Panc1 (cell line): ENCODE results near the gene PLAAT2. TPM values are rescaled to one million over a fixed set of nuclear protein-coding genes. Genes with fewer than 3 reads are reported as not detected.

Source experiments
- ATAC-seq: fragments of 200-7000 bp; cut with Tn5 transposase; 2 replicates; pipeline ENCODE4 v1.9.1; 2020; ENCODE audit warnings: mild to moderate bottlenecking, moderate library complexity
- BruUV-seq: library from RNA; stranded (reverse); fragments of 400-500 nt; replicated peaks from 2 replicates; lab custom pipeline; 2021; lab: Mats Ljungman, UMichigan
- CTCF ChIA-PET: fragments of 300-600 bp; sonication (Branson Sonifier 250); formaldehyde crosslinking; loops from one replicate; lab custom pipeline; 2022; ENCODE audit warnings: antibody characterized with exemption; lab: Charles Lee
- POLR2A ChIA-PET: fragments of 300-600 bp; sonication (Branson Sonifier 250); formaldehyde crosslinking; loops from one replicate; lab custom pipeline; 2022; ENCODE audit warnings: antibody characterized with exemption; lab: Charles Lee
- DNase-seq: peaks from one replicate; pipeline ENCODE4 v3.0.0-alpha.2; 2010; ENCODE audit warnings: low read depth, low spot score
- H3K27ac ChIP-seq: 2 replicates; pipeline ENCODE4 v1.5.1; 2011; ENCODE audit warnings: mild to moderate bottlenecking, low read length, inconsistent platforms
- H3K27me3 ChIP-seq: fragments of 200-500 bp; sonication (Bioruptor generic); 2 replicates; pipeline ENCODE4 v1.6.0; 2014; ENCODE audit warnings: low read length, inconsistent platforms; ENCODE audit not compliant: control insufficient read depth, insufficient read depth
- H3K36me3 ChIP-seq: fragments of 200-500 bp; sonication (Bioruptor generic); 2 replicates; pipeline ENCODE4 v1.5.1; 2014; ENCODE audit warnings: inconsistent platforms, mild to moderate bottlenecking, low read length, moderate library complexity; ENCODE audit not compliant: control insufficient read depth, insufficient read depth
- H3K4me1 ChIP-seq: 2 replicates; pipeline ENCODE4 v1.5.1; 2011; ENCODE audit warnings: inconsistent platforms, mild to moderate bottlenecking, low read length, moderate library complexity; ENCODE audit not compliant: control insufficient read depth, insufficient read depth
- H3K4me3 ChIP-seq, 2 experiments: 2 replicates each; pipeline ENCODE4 v1.5.1; 2011 to 2012; ENCODE audit warnings: low read depth in 2 of 2, low read length in 2 of 2, mild to moderate bottlenecking in 2 of 2, inconsistent platforms in 1 of 2, moderate library complexity in 1 of 2
- H3K9me3 ChIP-seq: fragments of 200-500 bp; sonication (Bioruptor generic); 2 replicates; pipeline ENCODE4 v1.5.1; 2014; ENCODE audit warnings: low read depth, mild to moderate bottlenecking, inconsistent platforms, low read length, moderate library complexity; ENCODE audit not compliant: control insufficient read depth, insufficient read depth
- POLR2AphosphoS5 ChIP-seq: IDR thresholded peaks from 2 replicates; pipeline ENCODE4 v1.6.1; 2012; ENCODE audit warnings: mild to moderate bottlenecking, low read depth, low read length, moderate library complexity
- SIN3A ChIP-seq: IDR thresholded peaks from 2 replicates; pipeline ENCODE4 v1.6.1; 2012; ENCODE audit warnings: low read depth, mild to moderate bottlenecking, low read length, moderate library complexity, borderline replicate concordance; ENCODE audit not compliant: insufficient read depth
- TCF7L2 ChIP-seq: IDR thresholded peaks from 2 replicates; pipeline ENCODE4 v1.6.1; 2011; ENCODE audit warnings: mild to moderate bottlenecking, low read depth, low read length, inconsistent platforms
- in situ Hi-C: cut with HindIII; loops from 2 replicates; pipeline ENCODE4 v1.10.0; 2016; ENCODE audit warnings: low sequenced_read_pairs, low pct_unique_long_range_greater_than_20kb
- intact Hi-C: fragments of 100-400 bp; cut with micrococcal nuclease; formaldehyde crosslinking; loops from one replicate; pipeline ENCODE4 v1.10.0; 2022; ENCODE audit not compliant: unreplicated experiment
- total RNA-seq: library from RNA; stranded (reverse); gene quantifications from one replicate; pipeline ENCODE4 v1.2.1, GENCODE V29; 2021; ENCODE audit not compliant: unreplicated experiment
- TF ChIP-seq, protein P1 (sequence below): fragments of 450-650 bp; IDR thresholded peaks from 2 replicates; pipeline ENCODE4 v1.5.1; 2017; ENCODE audit warnings: mild to moderate bottlenecking
- TF ChIP-seq, protein P2 (sequence below), 2 experiments: IDR thresholded peaks; 2 replicates each; pipeline ENCODE4 v1.6.1; 2011 to 2012; ENCODE audit warnings: low read depth in 2 of 2, control low read depth in 1 of 2, low read length in 1 of 2, mild to moderate bottlenecking in 1 of 2, moderate library complexity in 1 of 2; ENCODE audit not compliant: insufficient read depth in 1 of 2

The PLAAT2 gene
- total RNA-seq, 1 experiment from 2014 or later = not detected

DNA sequence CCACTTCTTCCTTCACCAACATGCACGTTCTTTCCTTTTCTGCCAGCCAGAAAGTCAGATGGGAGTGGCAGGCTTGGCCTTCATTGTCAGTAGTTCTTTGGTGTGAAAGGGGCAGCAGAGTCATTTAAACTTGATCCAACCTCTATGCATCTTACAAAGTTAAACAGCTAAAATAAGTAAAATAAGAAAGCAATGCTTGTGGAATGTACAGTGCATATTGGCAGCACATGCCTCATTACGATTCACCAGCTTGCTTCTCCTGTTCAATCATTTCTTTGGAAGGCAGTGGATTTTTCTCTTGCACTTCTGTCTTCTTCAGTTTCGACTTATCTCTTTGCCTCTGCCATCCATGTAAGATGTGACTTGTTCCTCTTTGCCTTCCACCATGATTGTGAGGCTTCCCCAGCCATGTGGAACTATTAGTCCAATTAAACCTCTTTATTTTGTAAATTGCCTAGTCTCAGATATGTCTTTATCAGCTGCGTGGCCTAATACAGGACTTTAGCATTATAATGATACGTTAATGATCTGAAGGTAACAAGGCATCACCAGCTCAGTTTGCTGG, 42.5 kb downstream of the PLAAT2 start:
- TF ChIP-seq, protein P1, sequence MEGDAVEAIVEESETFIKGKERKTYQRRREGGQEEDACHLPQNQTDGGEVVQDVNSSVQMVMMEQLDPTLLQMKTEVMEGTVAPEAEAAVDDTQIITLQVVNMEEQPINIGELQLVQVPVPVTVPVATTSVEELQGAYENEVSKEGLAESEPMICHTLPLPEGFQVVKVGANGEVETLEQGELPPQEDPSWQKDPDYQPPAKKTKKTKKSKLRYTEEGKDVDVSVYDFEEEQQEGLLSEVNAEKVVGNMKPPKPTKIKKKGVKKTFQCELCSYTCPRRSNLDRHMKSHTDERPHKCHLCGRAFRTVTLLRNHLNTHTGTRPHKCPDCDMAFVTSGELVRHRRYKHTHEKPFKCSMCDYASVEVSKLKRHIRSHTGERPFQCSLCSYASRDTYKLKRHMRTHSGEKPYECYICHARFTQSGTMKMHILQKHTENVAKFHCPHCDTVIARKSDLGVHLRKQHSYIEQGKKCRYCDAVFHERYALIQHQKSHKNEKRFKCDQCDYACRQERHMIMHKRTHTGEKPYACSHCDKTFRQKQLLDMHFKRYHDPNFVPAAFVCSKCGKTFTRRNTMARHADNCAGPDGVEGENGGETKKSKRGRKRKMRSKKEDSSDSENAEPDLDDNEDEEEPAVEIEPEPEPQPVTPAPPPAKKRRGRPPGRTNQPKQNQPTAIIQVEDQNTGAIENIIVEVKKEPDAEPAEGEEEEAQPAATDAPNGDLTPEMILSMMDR = no peak
- TF ChIP-seq TCF7L2 (no peak), SIN3A (no peak), POLR2AphosphoS5 (no peak)
- TF ChIP-seq, protein P2, sequence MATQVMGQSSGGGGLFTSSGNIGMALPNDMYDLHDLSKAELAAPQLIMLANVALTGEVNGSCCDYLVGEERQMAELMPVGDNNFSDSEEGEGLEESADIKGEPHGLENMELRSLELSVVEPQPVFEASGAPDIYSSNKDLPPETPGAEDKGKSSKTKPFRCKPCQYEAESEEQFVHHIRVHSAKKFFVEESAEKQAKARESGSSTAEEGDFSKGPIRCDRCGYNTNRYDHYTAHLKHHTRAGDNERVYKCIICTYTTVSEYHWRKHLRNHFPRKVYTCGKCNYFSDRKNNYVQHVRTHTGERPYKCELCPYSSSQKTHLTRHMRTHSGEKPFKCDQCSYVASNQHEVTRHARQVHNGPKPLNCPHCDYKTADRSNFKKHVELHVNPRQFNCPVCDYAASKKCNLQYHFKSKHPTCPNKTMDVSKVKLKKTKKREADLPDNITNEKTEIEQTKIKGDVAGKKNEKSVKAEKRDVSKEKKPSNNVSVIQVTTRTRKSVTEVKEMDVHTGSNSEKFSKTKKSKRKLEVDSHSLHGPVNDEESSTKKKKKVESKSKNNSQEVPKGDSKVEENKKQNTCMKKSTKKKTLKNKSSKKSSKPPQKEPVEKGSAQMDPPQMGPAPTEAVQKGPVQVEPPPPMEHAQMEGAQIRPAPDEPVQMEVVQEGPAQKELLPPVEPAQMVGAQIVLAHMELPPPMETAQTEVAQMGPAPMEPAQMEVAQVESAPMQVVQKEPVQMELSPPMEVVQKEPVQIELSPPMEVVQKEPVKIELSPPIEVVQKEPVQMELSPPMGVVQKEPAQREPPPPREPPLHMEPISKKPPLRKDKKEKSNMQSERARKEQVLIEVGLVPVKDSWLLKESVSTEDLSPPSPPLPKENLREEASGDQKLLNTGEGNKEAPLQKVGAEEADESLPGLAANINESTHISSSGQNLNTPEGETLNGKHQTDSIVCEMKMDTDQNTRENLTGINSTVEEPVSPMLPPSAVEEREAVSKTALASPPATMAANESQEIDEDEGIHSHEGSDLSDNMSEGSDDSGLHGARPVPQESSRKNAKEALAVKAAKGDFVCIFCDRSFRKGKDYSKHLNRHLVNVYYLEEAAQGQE (IDR thresholded peaks at IDR 0.05; ENCODE audit: insufficient read depth in 1 of 2, low read depth in 2 of 2, low read length in 1 of 2) = no peak
- Histone ChIP-seq H3K9me3 (no peaks in the 10 kb centered on the region; the same call in 1 of the 2 replicates), H3K4me3 (no peak overlapping the region), H3K36me3 (no peaks in the 10 kb centered on the region), H3K4me1 (no peaks in the 10 kb centered on the region), H3K27me3 (peaks cover 2% of the 10 kb centered on the region; the same call in 1 of the 2 replicates), H3K27ac (no peak overlapping the region)
- ChIA-PET POLR2A (no interaction called here), CTCF (interaction anchor here (0.9 kb wide), 1 partner anchor 41 kb away, joined by 3 read pairs; no protein-coding TSS in a partner anchor)
- in situ Hi-C loops = no loop called here
- intact Hi-C loops = no loop called here
- ATAC-seq (no peak), DNase-seq (no peak)
- BruUV-seq = no TSS peak

GRCh38 chr11:63518548-63518947, 44.6 kb downstream of the PLAAT2 start:
- no peak for TF ChIP-seq SIN3A
- TF ChIP-seq POLR2AphosphoS5 = no peak
- TF ChIP-seq TCF7L2 = no peak
- TF ChIP-seq, protein P2 (IDR thresholded peaks at IDR 0.05; ENCODE audit: insufficient read depth in 1 of 2, low read depth in 2 of 2, low read length in 1 of 2) = no peak
- TF ChIP-seq, protein P1 = no peak
- POLR2A ChIA-PET = no interaction called here
- no peak for DNase-seq

More at GRCh38 chr11:63518548-63518947, 44.6 kb downstream of the PLAAT2 start:
- Histone ChIP-seq H3K4me1 (no peaks in the 10 kb centered on the region), H3K27me3 (peaks cover 2% of the 10 kb centered on the region; the same call in 1 of the 2 replicates), H3K36me3 (no peaks in the 10 kb centered on the region), H3K9me3 (no peaks in the 10 kb centered on the region; the same call in 1 of the 2 replicates), H3K4me3 (no peak overlapping the region), H3K27ac (no peak overlapping the region)
- BruUV-seq = no TSS peak
- intact Hi-C loops (no loop called here), in situ Hi-C loops (no loop called here)
- ATAC-seq = no peak
- CTCF ChIA-PET = no interaction called here
